Fibroblast of mammary gland (primary cell): Measurements from ENCODE around the gene LAMA3.

Source experiments
- DNase-seq: peaks from one replicate; pipeline ENCODE4 v3.0.0-alpha.2; 2010; ENCODE audit warnings: low read depth
- H3K4me3 ChIP-seq: 2 replicates; pipeline ENCODE4 v1.5.1; 2011; ENCODE audit warnings: low read depth, mild to moderate bottlenecking, low read length, moderate library complexity; ENCODE audit not compliant: control insufficient read depth
- CTCF ChIP-seq: conservative IDR thresholded peaks from 2 replicates; pipeline ENCODE4 v1.5.1; 2011; ENCODE audit warnings: low read depth, low read length, inconsistent platforms; ENCODE audit not compliant: control insufficient read depth, insufficient read depth

Gene LAMA3

GRCh38 chr18:23998018-23998417, 308.8 kb downstream of the LAMA3 start:
- DNase-seq = no peak
- H3K4me3 ChIP-seq = no peak overlapping the region
- TF ChIP-seq CTCF = no peak

- no peak overlapping the region for H3K4me3 ChIP-seq
- DNase-seq = no peak
- no peak for TF ChIP-seq CTCF
Measured at GRCh38 chr18:23998820-23999219, 309.6 kb downstream of the LAMA3 start.

- H3K4me3 ChIP-seq = no peak overlapping the region
- DNase-seq = no peak
- TF ChIP-seq CTCF = no peak
Measured at GRCh38 chr18:24000613-24001490, 311.6 kb downstream of the LAMA3 start.

- no peak for DNase-seq
- TF ChIP-seq CTCF = no peak
- H3K4me3 ChIP-seq = no peak overlapping the region
Measured at GRCh38 chr18:24002479-24002878, 313.2 kb downstream of the LAMA3 start.

GRCh38 chr18:24003288-24003687, 314.0 kb downstream of the LAMA3 start:
- DNase-seq = no peak

GRCh38 chr18:24003903-24004640, 314.8 kb downstream of the LAMA3 start:
- DNase-seq = peak; percentile 35
- TF ChIP-seq CTCF = no peak
- H3K4me3 ChIP-seq = no peak overlapping the region

More at GRCh38 chr18:24003288-24003687, 314.0 kb downstream of the LAMA3 start:
- no peak overlapping the region for H3K4me3 ChIP-seq
- TF ChIP-seq CTCF = no peak
